Adipocyte (in vitro differentiated cells): Measurements from ENCODE around the gene NRXN3.

Experiments used
- DNase-seq: peaks from one replicate; pipeline ENCODE4 v3.0.0-alpha.2; 2015; ENCODE audit warnings: low read depth
- H3K27me3 ChIP-seq: replicated peaks from 2 replicates; pipeline ENCODE4 v1.7.0; 2013; ENCODE audit warnings: mild to moderate bottlenecking, low read length, moderate library complexity; ENCODE audit not compliant: control insufficient read depth, insufficient read depth
- H3K36me3 ChIP-seq: 2 replicates; pipeline ENCODE4 v1.7.0; 2013; ENCODE audit warnings: low read length, mild to moderate bottlenecking, moderate library complexity; ENCODE audit not compliant: control insufficient read depth, insufficient read depth, severe bottlenecking
- H3K4me1 ChIP-seq: 2 replicates; pipeline ENCODE4 v1.7.0; 2013; ENCODE audit warnings: mild to moderate bottlenecking, low read length, moderate library complexity; ENCODE audit not compliant: control insufficient read depth, insufficient read depth
- H3K4me3 ChIP-seq: 2 replicates; pipeline ENCODE4 v1.7.0; 2013; ENCODE audit warnings: mild to moderate bottlenecking, low read length, moderate library complexity
- H3K9ac ChIP-seq: 2 replicates; pipeline ENCODE4 v1.7.0; 2013; ENCODE audit warnings: mild to moderate bottlenecking, low read length, moderate library complexity
- H3K9me3 ChIP-seq: 2 replicates; pipeline ENCODE4 v1.7.0; 2013; ENCODE audit warnings: mild to moderate bottlenecking, low read length, moderate library complexity; ENCODE audit not compliant: control insufficient read depth

Gene NRXN3

DNA sequence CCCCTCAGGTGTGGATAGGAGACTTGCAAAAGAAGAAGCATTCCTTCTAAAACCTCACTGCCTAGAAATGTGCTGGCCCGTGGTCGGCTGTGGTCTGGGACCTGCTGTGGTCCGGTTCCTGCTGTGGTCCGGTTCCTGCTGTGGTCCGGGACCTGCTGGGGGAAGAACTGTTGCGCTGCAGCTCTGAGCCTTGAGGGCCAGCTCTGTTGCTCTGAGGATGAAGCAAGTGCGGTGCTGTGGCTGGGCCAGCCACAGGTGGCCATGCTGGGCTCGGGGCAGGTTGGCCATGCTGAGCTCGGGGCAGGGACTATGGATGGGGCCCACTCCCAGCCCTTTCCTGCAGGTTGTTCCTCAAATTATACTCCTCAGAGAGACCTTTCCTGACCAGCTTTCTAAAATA is 5.2 kb downstream of the NRXN3 start:
- H3K36me3 ChIP-seq, result no peaks in the 10 kb centered on the region

DNA sequence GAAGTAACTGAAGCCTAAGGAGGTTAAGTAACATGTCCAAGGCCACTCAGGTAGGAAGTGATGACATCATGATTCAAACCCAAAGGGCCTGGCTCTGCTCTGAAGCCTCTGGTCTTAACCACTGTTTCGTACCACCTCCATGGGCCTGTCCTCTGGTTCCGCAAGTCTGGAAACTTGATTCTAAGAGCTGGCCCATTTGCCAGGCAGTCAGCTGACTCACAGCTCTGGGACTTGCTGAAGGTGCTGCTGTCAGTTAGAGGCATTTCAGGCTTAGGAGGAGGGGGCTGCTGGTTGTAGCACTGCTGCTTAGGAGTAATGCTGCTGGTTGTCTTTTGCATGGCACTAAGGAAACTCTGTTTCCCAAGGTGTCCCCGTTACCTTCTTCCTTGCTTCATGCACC is 7.9 kb downstream of the NRXN3 start:
- Histone ChIP-seq H3K36me3 (no peaks in the 10 kb centered on the region), H3K9ac (no peak overlapping the region), H3K27me3 (no peaks in the 10 kb centered on the region), H3K4me1 (no peaks in the 10 kb centered on the region), H3K9me3 (no peaks in the 10 kb centered on the region), H3K4me3 (no peak overlapping the region)
- DNase-seq, result no peak

More for the DNA sequence above, 5.2 kb downstream of the NRXN3 start:
- Histone ChIP-seq H3K27me3 (peaks cover 12% of the 10 kb centered on the region), H3K9ac (no peak overlapping the region), H3K4me3 (no peak overlapping the region), H3K4me1 (no peaks in the 10 kb centered on the region), H3K9me3 (no peaks in the 10 kb centered on the region)
- no peak for DNase-seq

DNA sequence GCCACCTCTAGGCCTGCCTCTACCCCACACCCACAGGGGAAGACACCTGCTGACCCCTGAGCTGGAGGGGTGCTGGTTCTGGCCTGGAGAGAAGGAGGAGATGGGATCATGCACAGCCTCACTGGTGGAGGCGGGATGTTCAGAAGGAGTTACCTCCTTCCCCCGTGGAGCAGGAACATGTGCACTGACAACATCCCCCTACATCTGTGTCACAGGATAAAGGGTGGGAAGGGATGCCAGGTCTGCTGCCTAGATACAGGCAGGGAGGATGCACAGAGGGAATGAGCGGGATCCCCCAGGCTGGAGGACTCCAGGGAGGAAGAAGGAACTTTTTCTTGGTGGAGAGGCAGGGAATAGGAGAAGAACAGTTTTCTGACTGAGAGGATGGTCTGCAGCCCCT is 8.8 kb downstream of the NRXN3 start:
- no peak for DNase-seq
- H3K9me3 ChIP-seq, result no peaks in the 10 kb centered on the region
- no peaks in the 10 kb centered on the region for H3K27me3 ChIP-seq
- no peak overlapping the region for H3K4me3 ChIP-seq
- H3K4me1 ChIP-seq, result no peaks in the 10 kb centered on the region
- H3K9ac ChIP-seq, result no peak overlapping the region
- no peaks in the 10 kb centered on the region for H3K36me3 ChIP-seq

DNA sequence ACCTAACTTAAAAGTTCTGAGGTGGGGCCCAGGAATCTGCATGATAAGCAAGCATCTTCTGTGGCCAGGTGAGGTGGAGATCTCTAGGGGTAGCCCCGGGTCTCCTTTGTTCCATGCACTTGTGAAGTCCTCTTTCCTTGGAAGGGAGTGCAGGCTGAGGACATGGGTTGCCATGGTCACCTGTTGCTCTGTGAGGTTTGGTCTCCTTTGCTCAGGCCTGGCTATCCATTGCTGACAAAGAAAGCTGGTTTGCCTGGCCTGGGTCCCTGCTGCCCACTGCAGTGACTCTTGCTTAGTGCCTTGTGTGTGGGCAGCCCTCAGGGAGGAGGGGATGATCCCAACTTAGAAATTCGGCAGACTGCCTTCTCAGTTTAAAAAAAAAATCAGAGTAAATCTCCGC is 11.1 kb downstream of the NRXN3 start:
- no peaks in the 10 kb centered on the region for H3K36me3 ChIP-seq
- H3K4me1 ChIP-seq, result no peaks in the 10 kb centered on the region
- H3K9ac ChIP-seq, result no peak overlapping the region
- no peaks in the 10 kb centered on the region for H3K9me3 ChIP-seq
- no peaks in the 10 kb centered on the region for H3K27me3 ChIP-seq
- DNase-seq, result no peak
- no peak overlapping the region for H3K4me3 ChIP-seq

DNA sequence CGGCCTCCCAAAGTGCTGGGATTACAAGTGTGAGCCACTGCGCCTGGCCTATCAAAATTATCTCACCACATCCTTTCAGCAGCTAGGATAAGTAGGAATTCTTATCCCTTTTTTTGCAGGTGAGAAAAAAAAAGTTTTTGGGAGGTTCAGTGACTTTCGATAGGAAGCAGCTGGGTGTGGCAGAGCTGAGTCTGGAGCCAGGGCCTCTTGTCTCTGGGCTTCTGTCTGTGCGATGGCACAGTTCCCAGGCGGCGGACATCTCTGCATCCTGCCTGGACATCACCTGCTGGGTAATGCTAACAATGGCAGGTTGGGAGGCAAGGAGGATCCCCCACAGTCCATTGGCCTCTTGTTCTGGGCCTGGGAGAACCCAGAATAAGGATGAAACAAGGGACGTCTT is 12.5 kb downstream of the NRXN3 start:
- Histone ChIP-seq H3K27me3 (no peaks in the 10 kb centered on the region), H3K36me3 (no peaks in the 10 kb centered on the region), H3K4me1 (no peaks in the 10 kb centered on the region), H3K9ac (no peak overlapping the region), H3K9me3 (no peaks in the 10 kb centered on the region), H3K4me3 (no peak overlapping the region)
- no peak for DNase-seq

DNA sequence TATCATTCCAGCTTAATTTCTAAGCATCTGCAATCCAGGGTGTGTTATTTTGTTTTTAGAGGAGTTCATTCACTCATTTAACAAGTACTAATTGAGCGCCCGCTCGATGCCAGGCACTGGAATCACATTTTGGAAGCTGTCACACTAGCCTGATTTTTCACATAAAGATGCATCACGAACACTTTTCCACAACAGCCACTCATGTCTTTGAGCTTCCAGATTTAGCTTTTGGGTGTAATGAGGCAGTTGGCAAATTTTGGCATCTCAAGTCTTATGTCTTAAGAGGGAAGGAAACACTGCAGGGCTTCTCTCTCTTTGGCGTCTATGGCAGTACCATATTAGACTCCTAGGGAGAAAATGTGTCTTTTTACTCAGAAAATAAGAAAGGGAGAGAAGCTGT is 14.0 kb downstream of the NRXN3 start:
- DNase-seq, result no peak

DNA sequence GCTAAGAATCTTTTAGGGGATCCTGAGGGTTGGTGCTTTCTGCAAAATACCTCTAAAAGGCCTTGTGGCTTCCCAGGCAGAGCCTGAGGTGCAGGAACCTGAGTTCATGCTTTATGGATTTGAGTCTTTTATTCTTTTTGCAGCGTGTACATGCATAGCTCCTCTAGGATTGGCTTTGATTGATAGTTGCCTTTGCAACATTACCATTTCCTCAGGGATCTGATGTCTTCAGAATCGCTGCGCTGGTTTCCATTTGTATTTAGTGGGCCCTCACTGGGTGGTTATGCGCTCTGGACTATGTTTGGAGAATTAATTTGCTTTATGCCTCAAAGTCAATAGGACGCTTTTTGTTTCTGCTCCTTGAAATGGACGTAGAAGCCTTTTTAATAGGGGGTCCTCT is 16.1 kb downstream of the NRXN3 start:
- Histone ChIP-seq H3K9ac (no peak overlapping the region), H3K27me3 (peaks cover 4% of the 10 kb centered on the region), H3K36me3 (no peaks in the 10 kb centered on the region), H3K4me3 (no peak overlapping the region), H3K4me1 (no peaks in the 10 kb centered on the region), H3K9me3 (no peaks in the 10 kb centered on the region)
- DNase-seq, result no peak

More for the DNA sequence above, 14.0 kb downstream of the NRXN3 start:
- Histone ChIP-seq H3K9me3 (no peaks in the 10 kb centered on the region), H3K27me3 (peaks cover 4% of the 10 kb centered on the region), H3K9ac (no peak overlapping the region), H3K36me3 (no peaks in the 10 kb centered on the region), H3K4me3 (no peak overlapping the region), H3K4me1 (no peaks in the 10 kb centered on the region)

DNA sequence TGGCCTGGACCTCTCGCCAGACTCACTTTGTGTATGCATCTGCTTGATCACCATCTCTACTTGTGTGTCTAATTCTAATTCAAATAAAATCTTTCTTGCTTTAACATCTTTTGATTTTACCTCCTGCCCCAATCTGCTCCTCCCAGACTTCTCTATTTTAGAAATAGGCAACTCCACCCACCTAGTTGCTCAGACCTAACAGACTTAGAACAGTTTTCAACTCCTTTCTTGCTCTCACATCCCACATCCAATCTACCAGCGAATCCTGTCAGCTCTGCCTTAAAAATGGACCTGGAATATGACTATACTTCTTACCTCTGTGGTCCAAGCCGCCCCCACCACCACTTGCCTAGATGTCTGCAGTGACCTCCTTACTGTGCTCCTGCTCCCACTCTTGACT is 18.7 kb downstream of the NRXN3 start:
- no peaks in the 10 kb centered on the region for H3K9me3 ChIP-seq
- no peaks in the 10 kb centered on the region for H3K4me1 ChIP-seq
- H3K4me3 ChIP-seq, result no peak overlapping the region
- DNase-seq, result no peak
- peaks cover 4% of the 10 kb centered on the region for H3K27me3 ChIP-seq
- no peak overlapping the region for H3K9ac ChIP-seq
- no peaks in the 10 kb centered on the region for H3K36me3 ChIP-seq

DNA sequence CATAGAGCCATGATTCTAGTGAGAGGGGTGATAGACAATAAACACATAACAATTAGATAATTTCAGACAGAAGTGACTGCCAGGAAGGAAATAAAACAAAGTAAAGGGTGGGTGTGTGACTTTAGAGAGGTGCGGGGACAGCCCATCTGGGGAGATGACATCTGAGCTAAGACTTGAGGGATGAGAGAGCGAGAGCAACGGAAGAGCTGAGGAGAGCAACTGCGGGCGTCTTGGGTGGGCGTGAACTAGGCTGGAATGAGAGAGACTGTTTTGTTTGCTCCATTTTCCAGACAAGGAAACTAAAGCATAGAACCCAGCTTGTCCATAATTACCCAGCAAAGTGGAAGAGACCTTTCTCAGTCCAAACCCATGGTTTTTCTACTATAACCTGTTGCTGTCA is 25.3 kb downstream of the NRXN3 start:
- H3K36me3 ChIP-seq, result no peaks in the 10 kb centered on the region
- H3K27me3 ChIP-seq, result no peaks in the 10 kb centered on the region
- peaks cover 7% of the 10 kb centered on the region for H3K9me3 ChIP-seq
- H3K4me3 ChIP-seq, result no peak overlapping the region
- H3K9ac ChIP-seq, result no peak overlapping the region
- DNase-seq, result no peak
- H3K4me1 ChIP-seq, result no peaks in the 10 kb centered on the region

DNA sequence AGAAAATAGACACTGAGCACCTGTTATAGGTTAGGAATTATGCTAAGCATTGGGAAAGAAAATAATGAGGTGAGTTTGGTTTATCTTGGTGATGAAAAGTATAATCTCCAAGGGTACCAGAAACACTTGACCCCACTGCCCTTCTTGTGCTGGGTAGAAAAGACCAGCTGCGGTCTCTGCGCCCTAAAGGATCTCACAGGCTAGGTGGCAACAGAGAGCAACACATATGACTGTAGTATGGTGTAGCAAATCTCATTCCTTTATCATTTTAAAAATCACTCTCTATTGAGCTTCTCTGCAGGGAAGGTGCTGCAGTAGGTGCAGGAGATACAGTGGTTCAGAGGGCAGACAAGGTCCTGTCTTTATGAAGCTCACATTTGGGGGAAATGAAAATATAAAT is 26.1 kb downstream of the NRXN3 start:
- no peak overlapping the region for H3K9ac ChIP-seq
- H3K4me3 ChIP-seq, result no peak overlapping the region
- no peak for DNase-seq
- H3K4me1 ChIP-seq, result no peaks in the 10 kb centered on the region
- H3K27me3 ChIP-seq, result peaks cover 3% of the 10 kb centered on the region
- H3K36me3 ChIP-seq, result no peaks in the 10 kb centered on the region
- H3K9me3 ChIP-seq, result peaks cover 7% of the 10 kb centered on the region

DNA sequence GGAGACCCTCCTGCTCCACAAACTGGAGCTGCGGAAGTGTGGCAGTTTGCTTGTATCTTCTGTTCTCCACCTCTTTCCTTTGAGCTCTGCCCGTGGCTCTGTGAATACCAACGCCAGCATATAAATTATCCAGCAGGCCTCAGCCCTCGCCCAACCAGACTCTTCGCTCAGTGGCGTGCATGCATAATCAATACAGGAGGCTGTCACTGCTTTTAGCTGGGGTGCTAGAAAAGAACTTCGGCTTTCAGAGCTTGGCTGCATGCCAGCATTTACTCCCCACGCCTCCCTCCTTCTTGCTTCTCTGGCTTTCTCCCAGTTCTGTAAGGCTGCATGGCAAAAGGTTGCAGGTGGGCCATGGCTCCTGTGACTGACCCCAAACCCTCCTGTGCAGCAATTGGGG is 26.9 kb downstream of the NRXN3 start:
- H3K9me3 ChIP-seq, result peaks cover 7% of the 10 kb centered on the region
- DNase-seq, result no peak
- H3K9ac ChIP-seq, result no peak overlapping the region
- no peak overlapping the region for H3K4me3 ChIP-seq
- no peaks in the 10 kb centered on the region for H3K36me3 ChIP-seq
- H3K4me1 ChIP-seq, result no peaks in the 10 kb centered on the region
- H3K27me3 ChIP-seq, result peaks cover 5% of the 10 kb centered on the region

DNA sequence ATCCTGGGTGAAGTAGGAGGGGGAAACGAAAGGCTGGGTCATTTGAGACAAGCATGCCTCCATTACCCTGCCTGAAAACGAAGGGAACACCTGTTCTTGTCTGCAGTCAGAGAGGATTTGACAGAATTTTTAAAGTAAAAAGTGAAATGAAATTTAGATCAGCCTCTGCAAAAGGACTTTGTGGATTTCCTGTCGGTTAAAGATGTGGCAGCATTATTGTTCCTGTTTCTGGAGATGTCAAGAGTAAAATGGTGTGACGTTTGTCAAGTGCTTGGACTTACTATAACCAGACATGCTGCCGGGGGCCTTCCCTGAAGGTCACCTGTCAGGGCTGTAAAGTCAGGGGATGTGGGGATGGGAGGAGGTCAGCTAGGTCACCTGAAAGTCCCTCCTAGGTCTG is 32.0 kb downstream of the NRXN3 start:
- no peak overlapping the region for H3K4me3 ChIP-seq
- H3K9ac ChIP-seq, result no peak overlapping the region
- H3K9me3 ChIP-seq, result peaks cover 7% of the 10 kb centered on the region
- no peak for DNase-seq
- H3K36me3 ChIP-seq, result no peaks in the 10 kb centered on the region
- H3K27me3 ChIP-seq, result peaks cover 9% of the 10 kb centered on the region
- H3K4me1 ChIP-seq, result no peaks in the 10 kb centered on the region
